ENCODE measurements around the gene KRT15.
"Not testable (repeated sequence)": the region's sequence is repeated elsewhere in the genome, so short reads cannot be mapped to it uniquely, and the experiment has no call there.

KRT15 gene

DNA sequence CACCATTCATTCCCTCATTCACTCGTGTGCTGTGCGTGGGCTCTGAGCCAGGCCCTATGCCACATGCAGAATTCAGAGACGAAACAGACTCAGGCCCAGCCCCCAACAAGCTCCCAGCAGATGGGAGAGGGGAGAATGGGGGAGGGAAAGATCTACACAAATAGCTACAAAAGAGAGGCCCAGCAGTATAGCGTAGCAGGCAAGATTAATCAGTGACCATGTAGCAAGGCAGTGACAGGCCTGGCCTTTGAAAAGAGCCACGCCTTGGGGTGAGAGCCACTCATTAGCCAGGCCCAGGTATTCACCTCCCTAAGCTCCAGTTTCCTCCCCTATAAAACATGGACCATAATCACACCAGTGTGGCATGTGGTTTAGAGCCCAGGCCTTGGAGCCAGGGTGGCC is 25.8 kb upstream of the KRT15 start:
- no peak for DNase-seq (ENCODE audit: low read depth in 4 of 4, low spot score in 1 of 4)

DNA sequence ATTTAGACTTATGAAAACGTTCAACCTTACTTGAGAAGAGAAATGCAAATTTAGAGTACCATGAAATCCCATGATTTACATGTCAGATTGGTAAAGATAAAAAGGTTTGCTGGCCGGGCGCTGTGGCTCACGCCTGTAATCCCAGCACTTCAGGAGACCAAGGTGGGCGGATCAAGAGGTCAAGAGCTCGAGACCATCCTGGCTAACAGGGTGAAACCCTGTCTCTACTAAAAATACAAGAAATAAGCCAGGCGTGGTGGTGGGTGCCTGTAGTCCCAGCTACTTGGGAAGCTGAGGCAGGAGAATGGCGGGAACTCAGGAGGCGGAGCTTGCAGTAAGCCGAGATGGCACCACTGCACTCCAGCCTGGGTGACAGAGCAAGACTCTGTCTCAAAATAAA is 24.1 kb upstream of the KRT15 start:
- not testable (repeated sequence) for DNase-seq (ENCODE audit: low read depth in 4 of 4, low spot score in 1 of 4)

- DNase-seq (ENCODE audit: low read depth in 4 of 4, low spot score in 1 of 4): no peak
These were observed 23.7 kb upstream of the KRT15 start for GRCh38 chr17:41542357-41542756.

- no peak for DNase-seq (ENCODE audit: low read depth in 4 of 4, low spot score in 1 of 4)
These were observed 22.4 kb upstream of the KRT15 start for GRCh38 chr17:41540921-41541625.

GRCh38 chr17:41539979-41540701 is 21.4 kb upstream of the KRT15 start:
- DNase-seq (ENCODE audit: low read depth in 4 of 4, low spot score in 1 of 4): no peak

DNA sequence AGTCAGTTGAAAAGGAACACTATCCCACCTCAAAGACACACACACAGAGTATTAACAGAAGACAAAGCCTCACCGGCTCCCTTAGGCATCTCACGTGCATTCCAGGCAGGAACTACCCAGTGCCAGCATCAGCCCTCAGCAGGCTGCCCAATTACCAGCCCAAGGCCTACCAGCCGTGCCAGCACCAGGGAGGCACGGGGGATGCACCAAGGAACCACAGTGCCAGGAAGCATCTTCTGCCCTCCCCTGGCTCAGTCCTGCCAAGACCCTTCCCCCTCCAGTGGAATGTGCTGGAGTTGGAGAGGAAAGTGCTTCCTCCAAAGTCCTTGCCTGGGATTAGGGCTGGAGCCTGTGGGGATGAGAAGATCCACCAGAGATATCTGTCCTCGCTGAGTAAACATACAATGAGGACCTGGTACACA is 20.4 kb upstream of the KRT15 start:
- no peak for DNase-seq (ENCODE audit: low read depth in 4 of 4, low spot score in 1 of 4)

- DNase-seq (ENCODE audit: low read depth in 4 of 4, low spot score in 1 of 4): no peak
These were observed 19.9 kb upstream of the KRT15 start for GRCh38 chr17:41538565-41538991.

GRCh38 chr17:41537990-41538389 is 19.3 kb upstream of the KRT15 start:
- no peak for DNase-seq (ENCODE audit: low read depth in 4 of 4, low spot score in 1 of 4)

DNA sequence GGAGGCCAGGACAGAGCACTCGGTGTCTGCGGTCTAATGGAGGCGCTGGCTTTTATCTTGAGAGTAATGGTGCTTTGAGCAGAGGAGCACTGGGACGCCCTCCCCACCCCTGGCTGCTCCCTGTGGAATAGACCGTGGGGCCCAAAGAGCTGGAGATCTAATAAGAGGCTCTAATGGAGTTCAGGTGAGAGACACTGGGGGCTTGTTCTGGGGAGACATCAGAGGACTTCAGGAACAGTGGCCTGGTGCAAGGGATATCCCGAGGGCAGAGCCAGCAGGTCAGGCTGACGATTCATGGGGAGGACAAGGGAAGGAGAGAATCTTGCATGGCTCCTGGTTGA is 18.9 kb upstream of the KRT15 start:
- no peak for DNase-seq (ENCODE audit: low read depth in 4 of 4, low spot score in 1 of 4)

- no peak for DNase-seq (ENCODE audit: low read depth in 4 of 4, low spot score in 1 of 4)
These were observed 18.3 kb upstream of the KRT15 start for GRCh38 chr17:41536741-41537613.

DNA sequence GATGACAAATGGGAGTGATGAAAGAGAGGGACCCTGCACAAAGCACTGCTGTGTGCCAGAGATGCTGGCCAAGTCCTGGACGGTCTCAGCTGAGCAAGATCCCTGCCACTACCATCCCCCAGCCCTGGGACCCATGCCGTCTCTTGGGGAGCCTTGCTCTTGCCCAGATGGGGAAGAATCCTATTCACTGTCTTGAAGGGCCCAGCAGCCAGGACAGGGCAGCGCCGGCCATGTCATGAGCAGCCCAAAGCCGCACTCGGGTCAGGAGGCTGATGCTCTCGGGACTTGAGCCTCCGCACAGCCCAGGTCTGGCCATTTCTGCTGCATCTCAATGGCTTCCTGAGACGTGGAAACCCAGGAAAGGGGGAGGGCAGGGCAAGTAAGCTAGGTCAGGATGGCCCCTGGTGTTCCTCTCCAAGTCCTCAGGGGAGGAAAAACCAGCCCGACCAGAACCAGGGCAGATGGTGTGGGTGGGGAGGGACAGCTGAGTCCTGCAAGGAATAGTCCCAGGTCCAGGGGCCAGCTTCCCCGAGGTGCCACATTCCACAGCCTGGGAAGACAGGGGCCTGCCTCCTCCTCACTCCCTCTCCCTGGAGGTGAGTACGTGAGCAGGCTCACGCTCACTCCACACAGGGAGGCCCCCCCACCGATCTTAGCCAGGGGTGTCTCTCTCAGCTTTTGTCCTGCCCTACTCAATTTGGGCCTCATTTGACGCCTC is 17.2 kb upstream of the KRT15 start:
- DNase-seq (ENCODE audit: low read depth in 4 of 4, low spot score in 1 of 4): no peak

GRCh38 chr17:41534899-41535546 is 16.3 kb upstream of the KRT15 start:
- DNase-seq (ENCODE audit: low read depth in 4 of 4, low spot score in 1 of 4): no peak

GRCh38 chr17:41533613-41534012 is 14.9 kb upstream of the KRT15 start:
- no peak for DNase-seq (ENCODE audit: low read depth in 4 of 4, low spot score in 1 of 4)

DNA sequence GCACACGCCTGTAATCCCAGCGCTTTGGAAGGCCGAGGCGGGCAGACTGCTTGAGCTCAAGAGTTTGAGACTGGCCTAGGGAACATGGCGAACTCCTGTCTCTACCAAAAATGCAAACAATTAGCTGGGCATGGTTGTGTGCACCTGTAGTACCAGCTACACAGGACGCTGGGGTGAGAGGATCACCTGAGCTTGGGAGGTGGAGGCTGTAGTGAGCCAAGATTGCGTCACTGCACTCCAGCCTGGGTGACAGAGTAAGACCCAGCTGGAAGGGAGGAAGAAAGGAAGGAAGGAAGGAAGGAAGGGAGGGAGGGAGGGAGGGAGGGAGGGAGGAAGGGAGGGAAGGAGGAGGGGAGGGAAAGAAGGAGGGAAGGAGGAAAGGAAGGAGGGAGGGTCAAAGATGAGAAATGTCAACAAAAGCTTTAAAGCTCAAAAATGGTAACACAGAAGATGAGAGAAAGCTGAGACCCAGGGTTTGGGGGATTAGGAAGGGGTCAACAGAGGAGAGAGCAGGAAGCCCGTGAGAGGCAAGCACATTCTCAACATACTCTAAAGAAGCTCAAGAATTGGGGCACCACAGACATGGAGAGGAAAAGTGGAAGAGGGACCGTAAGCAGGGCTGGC is 14.4 kb upstream of the KRT15 start:
- DNase-seq (ENCODE audit: low read depth in 4 of 4, low spot score in 1 of 4): no peak

DNA sequence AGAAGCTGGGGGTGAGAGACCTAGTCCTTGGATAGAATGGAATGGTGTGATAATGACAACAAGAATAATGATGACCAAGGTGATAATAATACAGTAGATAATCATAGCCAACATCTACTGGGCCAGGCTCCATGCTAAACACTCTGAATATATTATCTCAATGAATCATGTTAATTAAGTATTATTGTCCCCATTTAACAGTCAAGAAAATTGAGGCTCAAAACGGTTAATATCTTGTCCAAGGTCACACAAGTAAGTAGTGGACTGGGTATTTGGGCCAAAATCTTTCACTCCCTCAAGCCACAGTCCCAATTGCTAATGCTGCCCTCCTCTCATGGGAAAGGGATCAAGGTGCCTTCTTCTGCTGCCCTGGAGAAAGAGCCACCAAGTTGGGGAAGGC is 13.3 kb upstream of the KRT15 start:
- no peak for DNase-seq (ENCODE audit: low read depth in 4 of 4, low spot score in 1 of 4)

- DNase-seq (ENCODE audit: low read depth in 4 of 4, low spot score in 1 of 4): no peak
These were observed 11.7 kb upstream of the KRT15 start for GRCh38 chr17:41530062-41531048.

GRCh38 chr17:41529491-41529915 is 10.8 kb upstream of the KRT15 start:
- no peak for DNase-seq (ENCODE audit: low read depth in 4 of 4, low spot score in 1 of 4)

DNA sequence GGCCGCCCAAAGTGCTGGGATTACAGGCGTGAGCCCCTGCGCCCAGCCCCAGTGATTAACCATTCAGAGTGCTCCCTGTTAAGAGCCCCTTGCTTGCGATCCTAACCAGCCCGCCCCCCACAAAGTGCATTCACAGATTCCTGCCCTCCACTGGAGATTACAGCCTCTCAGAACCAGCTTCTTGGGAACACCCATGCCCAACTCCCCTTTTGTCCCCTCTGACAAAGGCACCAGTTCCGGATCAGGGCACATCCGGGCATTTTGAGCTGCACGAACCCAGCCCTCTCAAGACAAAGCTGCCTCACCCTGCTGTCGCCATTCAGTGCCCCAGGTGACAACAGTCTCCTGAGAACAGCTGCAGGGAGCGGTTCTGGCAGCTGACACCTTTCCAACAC is 10.3 kb upstream of the KRT15 start:
- no peak for DNase-seq (ENCODE audit: low read depth in 4 of 4, low spot score in 1 of 4)

Data from stimulated activated CD4-positive, alpha-beta T cell treated with anti-CD3 and anti-CD28 coated beads, Interleukin-1b, Interleukin-23, amount 100 ng/mL, for 24 hours (primary cell).